Suprapubic skin (tissue), 4 donors: ENCODE measurements around the gene HYOU1.

Experiments
- POLR2A ChIP-seq, 2 donors: fragments of 450-650 bp; IDR thresholded peaks; one replicate each; pipeline ENCODE4 v1.6.1; 2017; ENCODE audit warnings: antibody characterized with exemption in 2 of 2, mild to moderate bottlenecking in 2 of 2, moderate library complexity in 2 of 2
- POLR2AphosphoS5 ChIP-seq, 3 donors: sonication (generic); formaldehyde crosslinking; IDR thresholded peaks; one replicate each; pipeline ENCODE4 v1.6.1; 2017; ENCODE audit warnings: antibody characterized with exemption in 3 of 3

GRCh38 chr11:119025978-119026766, 30.8 kb downstream of the HYOU1 start:
- TF ChIP-seq POLR2A (IDR thresholded peaks at IDR 0.05) (no peak), POLR2AphosphoS5 (IDR thresholded peaks at IDR 0.05) (no peak)
